HAP-1 (cell line): ENCODE data around the gene NDUFAF5.
"Not testable (repeated sequence)": the region's sequence is repeated elsewhere in the genome, so short reads cannot be mapped to it uniquely, and the experiment has no call there.

ENCODE experiments used
- DNase-seq, 2 experiments: peaks; one replicate each; pipeline ENCODE4 v3.0.0-alpha.2; 2016 to 2020; ENCODE audit warnings: low spot score in 2 of 2
- H3K27me3 ChIP-seq: fragments of 250-450 bp; sonication (Bioruptor Pico); 2 replicates; pipeline ENCODE4 v1.5.1; 2020; ENCODE audit warnings: low read depth, mild to moderate bottlenecking, moderate library complexity
- H3K36me3 ChIP-seq: fragments of 250-450 bp; sonication (Bioruptor Pico); replicated peaks from 2 replicates; pipeline ENCODE4 v1.5.1; 2020; ENCODE audit warnings: mild to moderate bottlenecking
- H3K4me1 ChIP-seq: fragments of 250-450 bp; sonication (Bioruptor Pico); 2 replicates; pipeline ENCODE4 v1.5.1; 2020; ENCODE audit warnings: mild to moderate bottlenecking
- H3K4me3 ChIP-seq: fragments of 250-450 bp; sonication (Bioruptor Pico); 2 replicates; pipeline ENCODE4 v1.5.1; 2020; ENCODE audit warnings: mild to moderate bottlenecking, moderate library complexity
- H3K9me3 ChIP-seq: fragments of 250-450 bp; sonication (Bioruptor Pico); 2 replicates; pipeline ENCODE4 v1.5.1; 2020; ENCODE audit warnings: mild to moderate bottlenecking, moderate library complexity
- in situ Hi-C: fragments of 300-500 bp; cut with MboI; formaldehyde crosslinking; loops from 3 replicates; pipeline ENCODE4 v1.14.3; 2020; ENCODE audit warnings: low sequenced_read_pairs, inconsistent platforms, mixed read lengths

The NDUFAF5 gene

GRCh38 chr20:13760451-13760946 lies 24.3 kb upstream of the NDUFAF5 start:
- H3K36me3 ChIP-seq: peaks cover 69% of the 10 kb centered on the region
- H3K4me1 ChIP-seq, in situ Hi-C loops: not testable (repeated sequence)

GRCh38 chr20:13765299-13765698 lies 19.5 kb upstream of the NDUFAF5 start:
- peaks cover 4% of the 10 kb centered on the region for H3K9me3 ChIP-seq
- H3K4me3 ChIP-seq: no peak overlapping the region
- in situ Hi-C loops: no loop called here
- no peak for DNase-seq
- peaks cover 80% of the 10 kb centered on the region for H3K36me3 ChIP-seq
- no peaks in the 10 kb centered on the region for H3K4me1 ChIP-seq
- H3K27me3 ChIP-seq: no peaks in the 10 kb centered on the region

More at GRCh38 chr20:13760451-13760946, 24.3 kb upstream of the NDUFAF5 start:
- DNase-seq, H3K9me3 ChIP-seq, H3K27me3 ChIP-seq, H3K4me3 ChIP-seq: not testable (repeated sequence)

GRCh38 chr20:13765868-13766416 lies 18.9 kb upstream of the NDUFAF5 start:
- Histone ChIP-seq H3K4me1 (no peaks in the 10 kb centered on the region), H3K27me3 (no peaks in the 10 kb centered on the region), H3K9me3 (peaks cover 4% of the 10 kb centered on the region), H3K36me3 (peaks cover 86% of the 10 kb centered on the region), H3K4me3 (no peak overlapping the region)
- in situ Hi-C loops: no loop called here
- DNase-seq: no peak

- in situ Hi-C loops: no loop called here
- no peak for DNase-seq
- Histone ChIP-seq H3K27me3 (no peaks in the 10 kb centered on the region), H3K36me3 (peaks cover 89% of the 10 kb centered on the region), H3K9me3 (peaks cover 4% of the 10 kb centered on the region), H3K4me3 (no peak overlapping the region), H3K4me1 (no peaks in the 10 kb centered on the region)
These were observed 14.7 kb upstream of the NDUFAF5 start for GRCh38 chr20:13770141-13770540.

- no peak overlapping the region for H3K4me3 ChIP-seq
- H3K4me1 ChIP-seq: no peaks in the 10 kb centered on the region
- H3K36me3 ChIP-seq: peaks cover 87% of the 10 kb centered on the region
- peak in 1 of 2 experiments; percentile 58 for DNase-seq
- in situ Hi-C loops: no loop called here
- H3K27me3 ChIP-seq: no peaks in the 10 kb centered on the region
- H3K9me3 ChIP-seq: no peaks in the 10 kb centered on the region
These were observed 12.9 kb upstream of the NDUFAF5 start for GRCh38 chr20:13771853-13772453.

- DNase-seq: no peak
These were observed 12.3 kb upstream of the NDUFAF5 start for GRCh38 chr20:13772529-13772928.

GRCh38 chr20:13775867-13776266 lies 9.0 kb upstream of the NDUFAF5 start:
- in situ Hi-C loops: loop anchor here (25.0 kb wide), 1 partner anchor 839 kb away; no protein-coding TSS in a partner anchor
- Histone ChIP-seq H3K36me3 (peaks cover 73% of the 10 kb centered on the region), H3K9me3 (no peaks in the 10 kb centered on the region), H3K4me3 (no peak overlapping the region), H3K27me3 (no peaks in the 10 kb centered on the region), H3K4me1 (no peaks in the 10 kb centered on the region)
- DNase-seq: no peak

More at GRCh38 chr20:13772529-13772928, 12.3 kb upstream of the NDUFAF5 start:
- Histone ChIP-seq H3K4me3 (no peak overlapping the region), H3K9me3 (no peaks in the 10 kb centered on the region), H3K27me3 (no peaks in the 10 kb centered on the region), H3K4me1 (no peaks in the 10 kb centered on the region), H3K36me3 (peaks cover 87% of the 10 kb centered on the region)
- in situ Hi-C loops: no loop called here

- Histone ChIP-seq H3K27me3 (no peaks in the 10 kb centered on the region), H3K4me1 (no peaks in the 10 kb centered on the region), H3K36me3 (peaks cover 73% of the 10 kb centered on the region), H3K4me3 (no peak overlapping the region), H3K9me3 (no peaks in the 10 kb centered on the region)
- no peak for DNase-seq
- in situ Hi-C loops: loop anchor here (25.0 kb wide), 1 partner anchor 840 kb away; no protein-coding TSS in a partner anchor
These were observed 7.6 kb upstream of the NDUFAF5 start for GRCh38 chr20:13777171-13777601.

GRCh38 chr20:13778827-13779226 lies 6.0 kb upstream of the NDUFAF5 start:
- no peak for DNase-seq
- no peaks in the 10 kb centered on the region for H3K9me3 ChIP-seq
- peaks cover 3% of the 10 kb centered on the region; the same call in 1 of the 2 replicates for H3K4me1 ChIP-seq
- no peak overlapping the region for H3K4me3 ChIP-seq
- peaks cover 61% of the 10 kb centered on the region for H3K36me3 ChIP-seq
- H3K27me3 ChIP-seq: no peaks in the 10 kb centered on the region
- in situ Hi-C loops: loop anchor here (25.0 kb wide), 1 partner anchor 842 kb away; no protein-coding TSS in a partner anchor

- in situ Hi-C loops: loop anchor here (25.0 kb wide), 1 partner anchor 846 kb away; no protein-coding TSS in a partner anchor
- Histone ChIP-seq H3K4me1 (peaks cover 10% of the 10 kb centered on the region), H3K27me3 (no peaks in the 10 kb centered on the region), H3K4me3 (peak overlapping the region; percentile 82), H3K36me3 (peaks cover 38% of the 10 kb centered on the region), H3K9me3 (no peaks in the 10 kb centered on the region)
- no peak for DNase-seq
These were observed 1.3 kb upstream of the NDUFAF5 start for GRCh38 chr20:13783528-13783927.

GRCh38 chr20:13784271-13784892 lies 446 bp upstream of the NDUFAF5 start:
- Histone ChIP-seq H3K36me3 (peaks cover 38% of the 10 kb centered on the region), H3K27me3 (no peaks in the 10 kb centered on the region), H3K4me3 (peak overlapping the region; percentile 82), H3K9me3 (no peaks in the 10 kb centered on the region), H3K4me1 (peaks cover 10% of the 10 kb centered on the region)
- in situ Hi-C loops: loop anchor here (25.0 kb wide), 1 partner anchor 847 kb away; no protein-coding TSS in a partner anchor
- no peak for DNase-seq

GRCh38 chr20:13786143-13786828 lies 1.5 kb downstream of the NDUFAF5 start:
- no peaks in the 10 kb centered on the region for H3K9me3 ChIP-seq
- DNase-seq: no peak
- no peaks in the 10 kb centered on the region for H3K27me3 ChIP-seq
- H3K4me3 ChIP-seq: peak overlapping the region; percentile 82
- peaks cover 40% of the 10 kb centered on the region for H3K36me3 ChIP-seq
- in situ Hi-C loops: loop anchor here (25.0 kb wide), 1 partner anchor 849 kb away; no protein-coding TSS in a partner anchor
- peaks cover 10% of the 10 kb centered on the region for H3K4me1 ChIP-seq

GRCh38 chr20:13788167-13788834 lies 3.5 kb downstream of the NDUFAF5 start:
- in situ Hi-C loops: loop anchor here (25.0 kb wide), 1 partner anchor 851 kb away; no protein-coding TSS in a partner anchor
- Histone ChIP-seq H3K27me3 (no peaks in the 10 kb centered on the region), H3K4me3 (no peak overlapping the region), H3K36me3 (peaks cover 48% of the 10 kb centered on the region), H3K9me3 (no peaks in the 10 kb centered on the region), H3K4me1 (peaks cover 10% of the 10 kb centered on the region)
- DNase-seq: peak; percentile 61 to 69
